Keratinocyte (primary cell): ENCODE measurements around the gene CPPED1. TPM values are rescaled to one million over a fixed set of nuclear protein-coding genes. Genes with fewer than 3 reads are reported as not detected.

ENCODE experiments used
- DNase-seq: peaks from one replicate; pipeline ENCODE4 v3.0.0-alpha.2; 2011; ENCODE audit warnings: low read depth, missing footprints, low spot score
- FAIRE-seq: peaks from 2 replicates; lab custom pipeline; 2011; peaks lifted over from hg19 to GRCh38; lab: Jason Lieb, UNC
- H2AFZ ChIP-seq: 2 replicates; pipeline ENCODE4 v1.6.0; 2012; ENCODE audit warnings: low read length, control low read depth, inconsistent platforms; ENCODE audit not compliant: control insufficient read depth
- H3K27ac ChIP-seq: 2 replicates; pipeline ENCODE4 v1.5.1; 2011; ENCODE audit warnings: low read length; ENCODE audit not compliant: control insufficient read depth, insufficient read depth
- H3K27me3 ChIP-seq: 3 replicates; pipeline ENCODE4 v1.6.0; 2011; ENCODE audit warnings: low read length; ENCODE audit not compliant: control insufficient read depth, insufficient read depth; ENCODE audit errors: extremely low read depth
- H3K36me3 ChIP-seq, 2 experiments: 2 replicates in 1 of 2; 3 replicates in 1 of 2; pipeline ENCODE4 v1.5.1; 2011; ENCODE audit warnings: low read length in 2 of 2, mild to moderate bottlenecking in 1 of 2; ENCODE audit not compliant: control insufficient read depth in 2 of 2, insufficient read depth in 2 of 2; ENCODE audit errors: extremely low read depth in 1 of 2
- H3K4me1 ChIP-seq: 3 replicates; pipeline ENCODE4 v1.5.1; 2011; ENCODE audit warnings: low read length; ENCODE audit not compliant: control insufficient read depth, insufficient read depth; ENCODE audit errors: extremely low read depth
- H3K4me2 ChIP-seq: 3 replicates; pipeline ENCODE4 v1.6.0; 2011; ENCODE audit warnings: low read depth, low read length; ENCODE audit not compliant: control insufficient read depth, insufficient read depth; ENCODE audit errors: extremely low read depth
- H3K4me3 ChIP-seq, 3 experiments: fragments of 200-600 bp in 1 of 3; sonication (generic) in 1 of 3; 2 replicates in 2 of 3; 3 replicates in 1 of 3; pipeline ENCODE4 v1.5.1; 2011 to 2016; ENCODE audit warnings: low read length in 3 of 3, mild to moderate bottlenecking in 3 of 3, control low read depth in 2 of 3, inconsistent platforms in 1 of 3, low read depth in 1 of 3, mixed read lengths in 1 of 3, mixed run types in 1 of 3, moderate library complexity in 1 of 3; ENCODE audit not compliant: control insufficient read depth in 2 of 3, insufficient read depth in 2 of 3; ENCODE audit errors: extremely low read depth in 1 of 3
- H3K79me2 ChIP-seq: 2 replicates; pipeline ENCODE4 v1.6.0; 2012; ENCODE audit warnings: low read length; ENCODE audit not compliant: control insufficient read depth, insufficient read depth
- H3K9ac ChIP-seq: 3 replicates; pipeline ENCODE4 v1.6.0; 2011; ENCODE audit warnings: low read length; ENCODE audit not compliant: control insufficient read depth, insufficient read depth; ENCODE audit errors: extremely low read depth
- H3K9me1 ChIP-seq: 3 replicates; pipeline ENCODE4 v1.6.0; 2011; ENCODE audit warnings: low read length; ENCODE audit not compliant: control insufficient read depth, insufficient read depth; ENCODE audit errors: extremely low read depth
- H3K9me3 ChIP-seq: 2 replicates; pipeline ENCODE4 v1.5.1; 2012; ENCODE audit warnings: low read depth, low read length; ENCODE audit not compliant: control insufficient read depth
- H4K20me1 ChIP-seq: 3 replicates; pipeline ENCODE4 v1.6.0; 2011; ENCODE audit warnings: low read length; ENCODE audit not compliant: control insufficient read depth, insufficient read depth; ENCODE audit errors: extremely low read depth
- EZH2 ChIP-seq: IDR thresholded peaks from one replicate; pipeline ENCODE4 v1.6.1; 2012; ENCODE audit warnings: inconsistent platforms, mild to moderate bottlenecking, low read length, moderate library complexity
- dilution Hi-C: fragments of 300-500 bp; cut with MboI; formaldehyde crosslinking; loops from one replicate; pipeline ENCODE4 v1.7.0; 2020; ENCODE audit warnings: low sequenced_read_pairs; ENCODE audit not compliant: extremely low pct_ligation_motif_present
- polyA plus RNA-seq, 5 experiments: library from polyadenylated mRNA; depleted of rRNA in 3 of 5; stranded (reverse) in 3 of 5; stranded (forward) in 1 of 5; unstranded in 1 of 5; fragments of >200 nt; gene quantifications; 1 replicate in 1 of 5; 2 replicates in 3 of 5; 3 replicates in 1 of 5; pipeline versions ENCODE4 v1.2.1 to v1.2.3, GENCODE V29; 2011 to 2012; ENCODE audit warnings: missing spikeins in 2 of 5, low read depth in 1 of 5, low replicate concordance in 1 of 5
- TF ChIP-seq, protein P1 (sequence below), 3 experiments: IDR thresholded peaks in 1 of 3; conservative IDR thresholded peaks in 1 of 3; optimal IDR thresholded peaks in 1 of 3; 2 replicates in 2 of 3; 3 replicates in 1 of 3; pipeline versions ENCODE3 to v1.5.1; 2011; ENCODE audit warnings: low read length in 3 of 3, mild to moderate bottlenecking in 3 of 3, moderate library complexity in 2 of 3, control low read depth in 1 of 3, inconsistent platforms in 1 of 3; ENCODE audit not compliant: insufficient read depth in 2 of 3; ENCODE audit errors: extremely low read depth in 1 of 3

CPPED1 gene
- polyA plus RNA-seq, 1 donor (not counting 4 experiments of a cell fraction or from before 2014, with no cell fraction given), result 14.4 TPM

DNA sequence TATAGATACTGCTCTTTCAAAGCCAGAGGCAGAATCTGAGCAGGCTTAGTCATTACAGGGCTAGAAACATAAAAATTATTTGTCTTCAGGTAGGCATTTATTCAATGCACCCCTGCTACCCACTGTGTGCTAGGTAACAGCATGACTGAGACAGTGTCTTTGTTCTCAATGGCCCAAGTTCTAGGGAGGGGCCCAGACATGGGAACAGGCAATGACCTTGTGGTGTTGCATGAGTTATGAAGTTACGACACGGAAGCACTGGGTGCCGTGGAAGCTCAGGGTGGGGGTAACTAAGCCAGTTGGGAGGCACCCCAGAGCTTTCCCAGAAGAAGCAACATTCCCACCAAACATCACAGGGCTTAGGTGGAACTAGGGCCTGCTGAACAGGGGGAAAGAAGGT lies 87.0 kb downstream of the CPPED1 start:
- FAIRE-seq, result no peak
- no peak for TF ChIP-seq EZH2
- TF ChIP-seq, protein P1, sequence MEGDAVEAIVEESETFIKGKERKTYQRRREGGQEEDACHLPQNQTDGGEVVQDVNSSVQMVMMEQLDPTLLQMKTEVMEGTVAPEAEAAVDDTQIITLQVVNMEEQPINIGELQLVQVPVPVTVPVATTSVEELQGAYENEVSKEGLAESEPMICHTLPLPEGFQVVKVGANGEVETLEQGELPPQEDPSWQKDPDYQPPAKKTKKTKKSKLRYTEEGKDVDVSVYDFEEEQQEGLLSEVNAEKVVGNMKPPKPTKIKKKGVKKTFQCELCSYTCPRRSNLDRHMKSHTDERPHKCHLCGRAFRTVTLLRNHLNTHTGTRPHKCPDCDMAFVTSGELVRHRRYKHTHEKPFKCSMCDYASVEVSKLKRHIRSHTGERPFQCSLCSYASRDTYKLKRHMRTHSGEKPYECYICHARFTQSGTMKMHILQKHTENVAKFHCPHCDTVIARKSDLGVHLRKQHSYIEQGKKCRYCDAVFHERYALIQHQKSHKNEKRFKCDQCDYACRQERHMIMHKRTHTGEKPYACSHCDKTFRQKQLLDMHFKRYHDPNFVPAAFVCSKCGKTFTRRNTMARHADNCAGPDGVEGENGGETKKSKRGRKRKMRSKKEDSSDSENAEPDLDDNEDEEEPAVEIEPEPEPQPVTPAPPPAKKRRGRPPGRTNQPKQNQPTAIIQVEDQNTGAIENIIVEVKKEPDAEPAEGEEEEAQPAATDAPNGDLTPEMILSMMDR (optimal IDR thresholded peaks at IDR 0.05 in 1 of 3, IDR thresholded peaks at IDR 0.05 in 1 of 3, conservative IDR thresholded peaks at IDR 0.05 in 1 of 3; ENCODE audit: extremely low read depth in 1 of 3, insufficient read depth in 2 of 3, low read length in 3 of 3), result no peak
- no peak for DNase-seq
- Histone ChIP-seq H3K4me3 (no peak overlapping the region), H3K9me1 (no peaks in the 10 kb centered on the region), H2AFZ (no peak overlapping the region), H3K4me1 (no peaks in the 10 kb centered on the region), H3K27me3 (no peaks in the 10 kb centered on the region), H3K36me3 (no peaks in the 10 kb centered on the region), H4K20me1 (no peaks in the 10 kb centered on the region), H3K79me2 (no peaks in the 10 kb centered on the region), H3K27ac (no peak overlapping the region), H3K9me3 (no peaks in the 10 kb centered on the region), H3K4me2 (no peak overlapping the region), H3K9ac (no peak overlapping the region)
- dilution Hi-C loops, result no loop called here

DNA sequence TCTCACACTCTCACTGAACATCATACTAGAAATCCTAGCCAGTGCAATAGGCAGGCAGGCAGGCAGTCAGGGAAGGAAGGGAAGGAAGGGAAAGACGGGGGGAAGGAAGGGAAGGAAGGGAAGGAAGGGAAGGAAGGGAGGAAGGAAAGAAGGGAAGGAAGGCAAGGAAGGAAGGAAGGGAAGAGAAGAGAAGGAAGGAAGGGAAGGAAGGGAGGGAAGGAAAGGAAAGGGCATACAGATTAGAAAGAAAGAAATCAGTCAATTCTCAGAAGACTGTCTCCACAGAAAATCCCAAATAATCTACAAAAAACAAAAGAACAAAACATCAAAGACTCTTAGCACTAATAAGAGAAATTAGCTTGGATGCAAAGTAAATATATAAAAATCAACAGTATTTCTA lies 93.9 kb downstream of the CPPED1 start:
- Histone ChIP-seq H3K9me1 (no peaks in the 10 kb centered on the region), H3K4me2 (no peak overlapping the region), H3K4me3 (no peak overlapping the region), H3K27ac (no peak overlapping the region), H3K4me1 (no peaks in the 10 kb centered on the region), H3K27me3 (no peaks in the 10 kb centered on the region), H3K79me2 (no peaks in the 10 kb centered on the region), H4K20me1 (no peaks in the 10 kb centered on the region), H3K36me3 (no peaks in the 10 kb centered on the region), H2AFZ (no peak overlapping the region), H3K9me3 (no peaks in the 10 kb centered on the region), H3K9ac (no peak overlapping the region)
- DNase-seq (no peak), FAIRE-seq (no peak)
- dilution Hi-C loops, result no loop called here
- no peak for TF ChIP-seq EZH2
- TF ChIP-seq, protein P1 (optimal IDR thresholded peaks at IDR 0.05 in 1 of 3, IDR thresholded peaks at IDR 0.05 in 1 of 3, conservative IDR thresholded peaks at IDR 0.05 in 1 of 3; ENCODE audit: extremely low read depth in 1 of 3, insufficient read depth in 2 of 3, low read length in 3 of 3), result no peak
